IPS DF 4.7 (cell line): ENCODE results near the gene LIMS2.

Source experiments
- DNase-seq: peaks from one replicate; pipeline ENCODE4 v3.0.0-alpha.2; 2013; ENCODE audit warnings: low spot score; ENCODE audit errors: extremely low read depth

Gene LIMS2

GRCh38 chr2:127646487-127647241, 28.7 kb downstream of the LIMS2 start:
- no peak for DNase-seq

- DNase-seq: no peak
Observed at GRCh38 chr2:127645395-127646291, 29.7 kb downstream of the LIMS2 start, which contains the start of gene GPR17. Gene GPR17, plus strand, starts transcription at chr2:127646153. Its CDS starts 4,583 bp downstream, at chr2:127650736.

- DNase-seq: no peak
Observed at GRCh38 chr2:127645026-127645394, 30.3 kb downstream of the LIMS2 start.

GRCh38 chr2:127644066-127645025, 31.0 kb downstream of the LIMS2 start:
- no peak for DNase-seq

- DNase-seq: no peak
Observed at GRCh38 chr2:127643439-127644065, 31.8 kb downstream of the LIMS2 start.

GRCh38 chr2:127642706-127643438, 32.5 kb downstream of the LIMS2 start:
- no peak for DNase-seq

- no peak for DNase-seq
Observed at GRCh38 chr2:127641846-127642507, 33.4 kb downstream of the LIMS2 start.

GRCh38 chr2:127641133-127641532, 34.2 kb downstream of the LIMS2 start:
- no peak for DNase-seq

GRCh38 chr2:127640082-127641072, 35.0 kb downstream of the LIMS2 start:
- no peak for DNase-seq

GRCh38 chr2:127639111-127639474, 36.2 kb downstream of the LIMS2 start:
- no peak for DNase-seq

GRCh38 chr2:127638361-127639110, 36.8 kb downstream of the LIMS2 start:
- DNase-seq: peak; percentile 41

GRCh38 chr2:127637725-127638252, 37.5 kb downstream of the LIMS2 start:
- peak; percentile 41 for DNase-seq

- no peak for DNase-seq
Observed at GRCh38 chr2:127637236-127637630, 38.1 kb downstream of the LIMS2 start.

GRCh38 chr2:127636248-127637235, 38.8 kb downstream of the LIMS2 start:
- DNase-seq: no peak

GRCh38 chr2:127635380-127636237, 39.7 kb downstream of the LIMS2 start:
- DNase-seq: no peak
